Measurements from ENCODE around the gene HOXB7.

GRCh38 chr17:48578616-48579470 lies 32.0 kb downstream of the HOXB7 start:
- TF ChIP-seq, protein P1, sequence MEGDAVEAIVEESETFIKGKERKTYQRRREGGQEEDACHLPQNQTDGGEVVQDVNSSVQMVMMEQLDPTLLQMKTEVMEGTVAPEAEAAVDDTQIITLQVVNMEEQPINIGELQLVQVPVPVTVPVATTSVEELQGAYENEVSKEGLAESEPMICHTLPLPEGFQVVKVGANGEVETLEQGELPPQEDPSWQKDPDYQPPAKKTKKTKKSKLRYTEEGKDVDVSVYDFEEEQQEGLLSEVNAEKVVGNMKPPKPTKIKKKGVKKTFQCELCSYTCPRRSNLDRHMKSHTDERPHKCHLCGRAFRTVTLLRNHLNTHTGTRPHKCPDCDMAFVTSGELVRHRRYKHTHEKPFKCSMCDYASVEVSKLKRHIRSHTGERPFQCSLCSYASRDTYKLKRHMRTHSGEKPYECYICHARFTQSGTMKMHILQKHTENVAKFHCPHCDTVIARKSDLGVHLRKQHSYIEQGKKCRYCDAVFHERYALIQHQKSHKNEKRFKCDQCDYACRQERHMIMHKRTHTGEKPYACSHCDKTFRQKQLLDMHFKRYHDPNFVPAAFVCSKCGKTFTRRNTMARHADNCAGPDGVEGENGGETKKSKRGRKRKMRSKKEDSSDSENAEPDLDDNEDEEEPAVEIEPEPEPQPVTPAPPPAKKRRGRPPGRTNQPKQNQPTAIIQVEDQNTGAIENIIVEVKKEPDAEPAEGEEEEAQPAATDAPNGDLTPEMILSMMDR (IDR thresholded peaks at IDR 0.05), result no peak
- no peak for TF ChIP-seq POLR2A (IDR thresholded peaks at IDR 0.05)
